Measurements from ENCODE around the gene DCAF11.

DCAF11 gene

GRCh38 chr14:24123424-24124417, 9.1 kb downstream of the DCAF11 start:
- DNase-seq = no peak

GRCh38 chr14:24126939-24127338, 12.4 kb downstream of the DCAF11 start:
- DNase-seq = no peak

GRCh38 chr14:24127673-24128072, 13.1 kb downstream of the DCAF11 start:
- no peak for DNase-seq

GRCh38 chr14:24129410-24129998, 14.9 kb downstream of the DCAF11 start:
- no peak for DNase-seq

GRCh38 chr14:24130380-24130716, 15.8 kb downstream of the DCAF11 start, which contains the start of gene FITM1:
Gene FITM1, plus strand, starts transcription at chr14:24130659. Its CDS starts 905 bp downstream, at chr14:24131564.
- DNase-seq = no peak

GRCh38 chr14:24130717-24131548, 16.4 kb downstream of the DCAF11 start:
- DNase-seq = peak; percentile 80

GRCh38 chr14:24131549-24131966, 17.0 kb downstream of the DCAF11 start:
- DNase-seq = no peak

- no peak for DNase-seq
Measured at GRCh38 chr14:24132061-24132685, 17.6 kb downstream of the DCAF11 start.

GRCh38 chr14:24132976-24133375, 18.4 kb downstream of the DCAF11 start:
- no peak for DNase-seq

- no peak for DNase-seq
Measured at GRCh38 chr14:24133735-24134134, 19.2 kb downstream of the DCAF11 start.

- no peak for DNase-seq
Measured at GRCh38 chr14:24135584-24135833, 20.9 kb downstream of the DCAF11 start.

GRCh38 chr14:24135834-24136683, 21.5 kb downstream of the DCAF11 start, which contains the start of gene PSME1:
Gene PSME1, plus strand, starts transcription at chr14:24136194. Its CDS starts 69 bp downstream, at chr14:24136263.
- peak; percentile 93 for DNase-seq

GRCh38 chr14:24136684-24137528, 22.3 kb downstream of the DCAF11 start:
- DNase-seq = no peak

- no peak for DNase-seq
Measured at GRCh38 chr14:24137529-24138395, 23.2 kb downstream of the DCAF11 start.

- no peak for DNase-seq
Measured at GRCh38 chr14:24138396-24139271, 24.1 kb downstream of the DCAF11 start.

GRCh38 chr14:24139272-24139934, 24.8 kb downstream of the DCAF11 start:
- no peak for DNase-seq

GRCh38 chr14:24141097-24141880, 26.7 kb downstream of the DCAF11 start, which contains the start of gene EMC9:
Gene EMC9, minus strand, starts transcription at chr14:24141591. Its CDS starts 287 bp downstream, at chr14:24141304.
- DNase-seq = peak; percentile 99
